Measurements from ENCODE around the gene GFER.

The GFER gene

GRCh38 chr16:1940273-1941161 is 43.5 kb upstream of the GFER start:
- Histone ChIP-seq H2AK5ac (ENCODE audit: low read length) (no peak overlapping the region), H2BK120ac (ENCODE audit: low read depth, low read length) (no peak overlapping the region), H4K8ac (ENCODE audit: low read depth, low read length) (no peak overlapping the region), H3K27ac (ENCODE audit: low read depth, low read length) (no peak overlapping the region), H3K23ac (ENCODE audit: low read length) (no peak overlapping the region), H3K4me2 (ENCODE audit: low read length) (no peak overlapping the region), H4K5ac (ENCODE audit: low read length) (no peak overlapping the region), H3K4ac (ENCODE audit: low read depth, low read length) (no peak overlapping the region), H3K18ac (ENCODE audit: low read length) (no peak overlapping the region), H2BK5ac (ENCODE audit: low read length) (no peak overlapping the region), H3K4me1 (ENCODE audit: control insufficient read depth, low read depth, low read length) (no peaks in the 10 kb centered on the region), H3K36me3 (ENCODE audit: control insufficient read depth, insufficient read depth, low read length) (no peaks in the 10 kb centered on the region), H3K9ac (ENCODE audit: low read length) (no peak overlapping the region), H2BK15ac (replicated peaks; ENCODE audit: low read depth) (no peak overlapping the region), H3K4me3 (ENCODE audit: low read length) (no peak overlapping the region), H3K56ac (ENCODE audit: low read length) (no peak overlapping the region), H3K27me3 (ENCODE audit: insufficient read depth, low read length, poor library complexity) (no peaks in the 10 kb centered on the region), H3K79me2 (ENCODE audit: control insufficient read depth, insufficient read depth, low read length) (no peaks in the 10 kb centered on the region), H3K79me1 (ENCODE audit: low read length) (no peaks in the 10 kb centered on the region)
- no peak for DNase-seq
- WGBS (ENCODE audit: extremely low coverage, insufficient coverage, low lambda C conversion rate): no CpG with 5 or more reads among the region's 23 CpGs

GRCh38 chr16:1941162-1942046 is 42.6 kb upstream of the GFER start:
- no CpG with 5 or more reads among the region's 30 CpGs for WGBS (ENCODE audit: extremely low coverage, insufficient coverage, low lambda C conversion rate)
- Histone ChIP-seq H4K8ac (ENCODE audit: low read depth, low read length) (no peak overlapping the region), H3K79me2 (ENCODE audit: control insufficient read depth, insufficient read depth, low read length) (no peaks in the 10 kb centered on the region), H4K5ac (ENCODE audit: low read length) (no peak overlapping the region), H3K23ac (ENCODE audit: low read length) (no peak overlapping the region), H3K79me1 (ENCODE audit: low read length) (no peaks in the 10 kb centered on the region), H3K4me3 (ENCODE audit: low read length) (no peak overlapping the region), H2BK15ac (replicated peaks; ENCODE audit: low read depth) (no peak overlapping the region), H2BK120ac (ENCODE audit: low read depth, low read length) (no peak overlapping the region), H3K18ac (ENCODE audit: low read length) (no peak overlapping the region), H3K9ac (ENCODE audit: low read length) (peak overlapping the region; percentile 27), H3K27ac (ENCODE audit: low read depth, low read length) (no peak overlapping the region), H3K36me3 (ENCODE audit: control insufficient read depth, insufficient read depth, low read length) (no peaks in the 10 kb centered on the region), H3K4me2 (ENCODE audit: low read length) (no peak overlapping the region), H3K4me1 (ENCODE audit: control insufficient read depth, low read depth, low read length) (no peaks in the 10 kb centered on the region), H2BK5ac (ENCODE audit: low read length) (no peak overlapping the region), H3K4ac (ENCODE audit: low read depth, low read length) (no peak overlapping the region), H2AK5ac (ENCODE audit: low read length) (no peak overlapping the region), H3K56ac (ENCODE audit: low read length) (peak overlapping the region; percentile 34), H3K27me3 (ENCODE audit: insufficient read depth, low read length, poor library complexity) (no peaks in the 10 kb centered on the region)
- DNase-seq: peak; percentile 51

- Histone ChIP-seq H3K27ac (ENCODE audit: low read depth, low read length) (no peak overlapping the region), H3K4ac (ENCODE audit: low read depth, low read length) (no peak overlapping the region), H3K56ac (ENCODE audit: low read length) (peak overlapping the region; percentile 85), H3K4me2 (ENCODE audit: low read length) (peak overlapping the region; percentile 87), H3K27me3 (ENCODE audit: insufficient read depth, low read length, poor library complexity) (no peaks in the 10 kb centered on the region), H3K36me3 (ENCODE audit: control insufficient read depth, insufficient read depth, low read length) (no peaks in the 10 kb centered on the region), H3K18ac (ENCODE audit: low read length) (no peak overlapping the region), H3K23ac (ENCODE audit: low read length) (no peak overlapping the region), H2AK5ac (ENCODE audit: low read length) (no peak overlapping the region), H4K5ac (ENCODE audit: low read length) (no peak overlapping the region), H2BK15ac (replicated peaks; ENCODE audit: low read depth) (no peak overlapping the region), H3K79me1 (ENCODE audit: low read length) (no peaks in the 10 kb centered on the region), H2BK5ac (ENCODE audit: low read length) (no peak overlapping the region), H3K79me2 (ENCODE audit: control insufficient read depth, insufficient read depth, low read length) (no peaks in the 10 kb centered on the region), H3K9ac (ENCODE audit: low read length) (peak overlapping the region; percentile 88), H4K8ac (ENCODE audit: low read depth, low read length) (no peak overlapping the region), H3K4me1 (ENCODE audit: control insufficient read depth, low read depth, low read length) (no peaks in the 10 kb centered on the region), H3K4me3 (ENCODE audit: low read length) (peak overlapping the region; percentile 59), H2BK120ac (ENCODE audit: low read depth, low read length) (no peak overlapping the region)
- WGBS (ENCODE audit: extremely low coverage, insufficient coverage, low lambda C conversion rate): no CpG with 5 or more reads among the region's 17 CpGs
- no peak for DNase-seq
Observed at GRCh38 chr16:1942047-1942809, 41.8 kb upstream of the GFER start.

- peak within 1 kb of the TSS; percentile 87 for H3K4me2 ChIP-seq (ENCODE audit: low read length)
- peak within 1 kb of the TSS; percentile 85 for H3K56ac ChIP-seq (ENCODE audit: low read length)
- no peak within 1 kb of the TSS for H2AK5ac ChIP-seq (ENCODE audit: low read length)
- H3K27me3 ChIP-seq (ENCODE audit: insufficient read depth, low read length, poor library complexity): no peaks in the 10 kb centered on the region
- no peak within 1 kb of the TSS for H3K27ac ChIP-seq (ENCODE audit: low read depth, low read length)
- H3K4me3 ChIP-seq (ENCODE audit: low read length): peak within 1 kb of the TSS; percentile 59
- H3K79me1 ChIP-seq (ENCODE audit: low read length): no peaks in the 10 kb centered on the region
- H3K79me2 ChIP-seq (ENCODE audit: control insufficient read depth, insufficient read depth, low read length): no peaks in the 10 kb centered on the region
- H4K8ac ChIP-seq (ENCODE audit: low read depth, low read length): peak within 1 kb of the TSS; percentile 7
- DNase-seq: peak; percentile 99
- H4K5ac ChIP-seq (ENCODE audit: low read length): no peak within 1 kb of the TSS
- no peaks in the 10 kb centered on the region for H3K36me3 ChIP-seq (ENCODE audit: control insufficient read depth, insufficient read depth, low read length)
- H2BK15ac ChIP-seq (replicated peaks; ENCODE audit: low read depth): no peak within 1 kb of the TSS
- H3K23ac ChIP-seq (ENCODE audit: low read length): no peak within 1 kb of the TSS
- H3K18ac ChIP-seq (ENCODE audit: low read length): peak within 1 kb of the TSS; percentile 70
- H2BK5ac ChIP-seq (ENCODE audit: low read length): no peak within 1 kb of the TSS
- H3K9ac ChIP-seq (ENCODE audit: low read length): peak within 1 kb of the TSS; percentile 88
- WGBS (ENCODE audit: extremely low coverage, insufficient coverage, low lambda C conversion rate): no CpG with 5 or more reads among the region's 77 CpGs
- peak within 1 kb of the TSS; percentile 18 for H3K4ac ChIP-seq (ENCODE audit: low read depth, low read length)
- no peak within 1 kb of the TSS for H2BK120ac ChIP-seq (ENCODE audit: low read depth, low read length)
- no peaks in the 10 kb centered on the region for H3K4me1 ChIP-seq (ENCODE audit: control insufficient read depth, low read depth, low read length)
Observed at GRCh38 chr16:1942810-1943726, 40.9 kb upstream of the GFER start, which contains the start of gene MSRB1. MSRB1 (minus strand) TSS chr16:1943199; CDS start chr16:1943156, 43 bp downstream.

All from mesendoderm (in vitro differentiated cells).